K562 (cell line): ENCODE measurements around the gene ACCSL. TPM values are rescaled to one million over a fixed set of nuclear protein-coding genes. Genes with fewer than 3 reads are reported as not detected.

Experiments
- ATAC-seq: fragments of 200-7000 bp; cut with Tn5 transposase; 3 replicates; pipeline ENCODE4 v1.9.1; 2020; ENCODE audit warnings: moderate library complexity
- BruUV-seq: library from RNA; stranded (reverse); fragments of 400-500 nt; replicated peaks from 2 replicates; lab custom pipeline; 2021; lab: Mats Ljungman, UMichigan
- CTCF ChIA-PET: fragments of 300-600 bp; formaldehyde crosslinking; extraction: SDS; loops from one replicate; lab custom pipeline; 2021; ENCODE audit warnings: low intra/inter-chr PET ratio; lab: Yijun Ruan, JAX
- POLR2A ChIA-PET: fragments of 300-600, 350-650 bp; sonication (Branson Sonifier 250); formaldehyde crosslinking; extraction: SDS; loops from one replicate; lab custom pipeline; 2021; ENCODE audit warnings: antibody characterized with exemption, inconsistent platforms; lab: Yijun Ruan, JAX
- DNase-seq, 4 experiments: peaks; one replicate each; pipeline versions ENCODE4 v3.0.0 to v3.0.0-alpha.2; 2011 to 2018; ENCODE audit warnings: low spot score in 3 of 4, mixed read lengths in 3 of 4; ENCODE audit errors: extremely low read depth in 1 of 4
- FAIRE-seq: peaks from 2 replicates; lab custom pipeline; 2011; peaks lifted over from hg19 to GRCh38; lab: Jason Lieb, UNC
- H2AFZ ChIP-seq: 2 replicates; pipeline ENCODE4 v1.6.0; 2011; ENCODE audit warnings: low read depth, low read length, control low read depth, inconsistent platforms
- H3K27ac ChIP-seq: fragments of 200-600 bp; 3 replicates; pipeline ENCODE4 v1.8.0; 2011; ENCODE audit warnings: low read depth, mild to moderate bottlenecking, control low read depth, inconsistent platforms, low read length, moderate library complexity, mixed read lengths; ENCODE audit errors: extremely low read depth
- H3K27me3 ChIP-seq, 2 experiments: fragments of 300-600 bp in 1 of 2; 2 replicates in 1 of 2; 3 replicates in 1 of 2; pipeline versions ENCODE4 v1.6.0 to v1.8.0; 2011; ENCODE audit warnings: inconsistent platforms in 2 of 2, low read length in 2 of 2, mild to moderate bottlenecking in 1 of 2, mixed read lengths in 1 of 2, moderate library complexity in 1 of 2; ENCODE audit not compliant: control insufficient read depth in 2 of 2, insufficient read depth in 2 of 2
- H3K36me3 ChIP-seq: fragments of 300-600 bp; 3 replicates; pipeline ENCODE4 v1.8.0; 2011; ENCODE audit warnings: mild to moderate bottlenecking, low read length, inconsistent platforms; ENCODE audit not compliant: control insufficient read depth, insufficient read depth
- H3K4me1 ChIP-seq, 2 experiments: fragments of 200-600 bp in 1 of 2; replicated peaks in 1 of 2; 2 replicates in 1 of 2; 3 replicates in 1 of 2; pipeline versions ENCODE4 v1.5.1 to v1.8.0; 2011; ENCODE audit warnings: inconsistent platforms in 2 of 2, low read length in 2 of 2, mild to moderate bottlenecking in 1 of 2, mixed read lengths in 1 of 2, moderate library complexity in 1 of 2; ENCODE audit not compliant: control insufficient read depth in 2 of 2, insufficient read depth in 2 of 2
- H3K4me2 ChIP-seq: 2 replicates; pipeline ENCODE4 v1.6.1; 2011; ENCODE audit warnings: low read length, control low read depth, inconsistent platforms, mixed read lengths; ENCODE audit not compliant: insufficient read depth
- H3K4me3 ChIP-seq: fragments of 200-600 bp; sonication (generic), shearing (Covaris generic); 2 replicates; pipeline ENCODE4 v1.5.1; 2016; ENCODE audit warnings: control low read depth, inconsistent platforms
- H3K79me2 ChIP-seq: fragments of 200-600 bp; 3 replicates; pipeline ENCODE4 v1.8.0; 2011; ENCODE audit warnings: low read length, inconsistent platforms; ENCODE audit not compliant: control insufficient read depth, insufficient read depth
- H3K9ac ChIP-seq, 2 experiments: 2 replicates each; pipeline versions ENCODE4 v1.6.0 to v1.6.1; 2011; ENCODE audit warnings: low read depth in 2 of 2, low read length in 2 of 2, control low read depth in 1 of 2, inconsistent platforms in 1 of 2, mild to moderate bottlenecking in 1 of 2, mixed read lengths in 1 of 2; ENCODE audit not compliant: insufficient read depth in 1 of 2
- H3K9me1 ChIP-seq: one replicate; pipeline ENCODE4 v1.6.0; 2011; ENCODE audit warnings: inconsistent platforms, mild to moderate bottlenecking, low read length, moderate library complexity; ENCODE audit not compliant: control insufficient read depth, insufficient read depth
- H3K9me3 ChIP-seq: replicated peaks from 2 replicates; pipeline ENCODE4 v1.5.1; 2011; ENCODE audit warnings: low read depth, low read length, inconsistent platforms; ENCODE audit not compliant: control insufficient read depth, insufficient read depth
- H4K20me1 ChIP-seq: replicated peaks from 2 replicates; pipeline ENCODE4 v1.6.1; 2011; ENCODE audit warnings: low read length, inconsistent platforms, mixed read lengths; ENCODE audit not compliant: control insufficient read depth, insufficient read depth
- CAMTA2 ChIP-seq: fragments of 250-450 bp; sonication (Bioruptor Pico); conservative IDR thresholded peaks from 2 replicates; pipeline ENCODE4 v1.5.1; 2022
- SRSF9 ChIP-seq: fragments of 200-400 bp; formaldehyde crosslinking; IDR thresholded peaks from 2 replicates; pipeline ENCODE4 v1.6.1; 2017; ENCODE audit warnings: low read depth, low read length, borderline replicate concordance
- WGBS: fragments of 100-300 bp; shearing (Covaris generic); methylation state at CpG from one replicate; pipeline ENCODE4 v1.1.6; 2016; ENCODE audit warnings: low coverage, mixed read lengths; ENCODE audit not compliant: insufficient coverage; ENCODE audit errors: missing lambda C conversion rate; 5-methylcytosine and 5-hydroxymethylcytosine counted together
- in situ Hi-C: fragments of 300-500 bp; cut with MboI; formaldehyde crosslinking; loops from 4 replicates; pipeline ENCODE4 v1.15.0; 2018; ENCODE audit warnings: inconsistent platforms, mixed read lengths
- intact Hi-C: fragments of 100-400 bp; cut with micrococcal nuclease; formaldehyde crosslinking; loops from 2 replicates; pipeline ENCODE4 v1.14.2; 2022
- polyA plus RNA-seq, 8 experiments: library from polyadenylated mRNA; depleted of rRNA in 4 of 8; stranded (reverse) in 5 of 8; unstranded in 3 of 8; fragments of >200 nt; fragmentation: Nextera tagmentation in 2 of 8; fragmentation: Illumina TruSeq in 1 of 8; extraction: Ambion mirVana in 2 of 8; extraction: Trizol in 1 of 8; gene quantifications; 2 replicates each; pipeline versions ENCODE4 v1.2.1 to v1.2.3, GENCODE V29; 2011 to 2014; ENCODE audit warnings: inconsistent platforms in 1 of 8, missing spikeins in 1 of 8
- total RNA-seq, 7 experiments: library from RNA; depleted of rRNA in 6 of 7; stranded (reverse); fragments of >200 nt in 6 of 7; fragmentation: Illumina TruSeq in 2 of 7; extraction: Trizol in 2 of 7; gene quantifications; 2 replicates each; pipeline versions ENCODE4 v1.2.1 to v1.2.3, GENCODE V29; 2011 to 2021; ENCODE audit warnings: low replicate concordance in 1 of 7

ACCSL gene
- total and polyA plus RNA-seq, 9 of the 15 experiments (the other 6 are each of a cell fraction or from before 2014, with no cell fraction given), result not detected

- CTCF ChIA-PET, result no interaction called here
These were observed 60.5 kb downstream of the ACCSL start for GRCh38 chr11:44108260-44108659.

More at GRCh38 chr11:44108260-44108659, 60.5 kb downstream of the ACCSL start:
- ATAC-seq, result no peak
- H4K20me1 ChIP-seq, result no peaks in the 10 kb centered on the region
- POLR2A ChIA-PET, result no interaction called here
- peaks cover 6% of the 10 kb centered on the region; the same call in 1 of the 3 replicates for H3K79me2 ChIP-seq
- H3K9ac ChIP-seq, result no peak overlapping the region; a peak in 1 of 4 replicates
- in situ Hi-C loops (no loop called here), intact Hi-C loops (no loop called here)
- no peak overlapping the region for H3K4me3 ChIP-seq
- no TSS peak for BruUV-seq
- H3K4me1 ChIP-seq, result no peaks in the 10 kb centered on the region
- H3K27ac ChIP-seq, result no peak overlapping the region
- 69% methylated on average over 6 of the region's 6 CpGs for WGBS
- TF ChIP-seq CAMTA2 (CRISPR knock-in tag) (no peak), SRSF9 (no peak)
- TF ChIP-seq, all 486 proteins: peak for 0
- FAIRE-seq (no peak), DNase-seq (no peak)
- Histone ChIP-seq H3K36me3 (peaks cover 59% of the 10 kb centered on the region), H3K27me3 (no peaks in the 10 kb centered on the region), H3K9me3 (no peaks in the 10 kb centered on the region), H3K9me1 (peaks cover 3% of the 10 kb centered on the region), H3K4me2 (no peak overlapping the region), H2AFZ (no peak overlapping the region)

Other genes with a start within 250 kb of the ACCSL start
- 37.6 and 38.6 TPM in 2 replicates for gene ALKBH3, start 167.2 kb upstream of the ACCSL start, total RNA-seq (2014; rRNA removed)
- gene ALKBH3, start 167.2 kb upstream of the ACCSL start, total RNA-seq (2014; rRNA removed; fragmentation: Illumina TruSeq; extraction: Trizol), result 42.5 TPM in 2 replicates
- gene ALKBH3, start 167.2 kb upstream of the ACCSL start, total RNA-seq (2015; rRNA removed; fragmentation: Illumina TruSeq; extraction: Trizol), result 42.2 and 42.9 TPM in 2 replicates
- 33.1 and 37.9 TPM in 2 replicates for gene ALKBH3, start 167.2 kb upstream of the ACCSL start, total RNA-seq (2021)
- gene ALKBH3, start 167.2 kb upstream of the ACCSL start, polyA plus RNA-seq (2011; rRNA removed), result 25.5 and 30.0 TPM in 2 replicates
- 45.1 and 49.9 TPM in 2 replicates for gene ALKBH3, start 167.2 kb upstream of the ACCSL start, polyA plus RNA-seq (2014; fragmentation: Illumina TruSeq; extraction: Trizol)
- 10 to 100 TPM; 16.0 to 25.0 TPM for gene ALKBH3, start 167.2 kb upstream of the ACCSL start, polyA plus RNA-seq (2014; fragmentation: Nextera tagmentation; extraction: Ambion mirVana)
- gene ALKBH3, start 167.2 kb upstream of the ACCSL start, polyA plus RNA-seq (2014; rRNA removed), result 24.3 and 36.5 TPM in 2 replicates
- gene C11orf96, start 105.3 kb upstream of the ACCSL start, total RNA-seq (2014; rRNA removed), result 6.8 and 9.6 TPM in 2 replicates
- gene C11orf96, start 105.3 kb upstream of the ACCSL start, total RNA-seq (2014; rRNA removed; fragmentation: Illumina TruSeq; extraction: Trizol), result 0.26 and 0.40 TPM in 2 replicates
- gene C11orf96, start 105.3 kb upstream of the ACCSL start, total RNA-seq (2015; rRNA removed; fragmentation: Illumina TruSeq; extraction: Trizol), result 0.83 and 0.90 TPM in 2 replicates
- gene C11orf96, start 105.3 kb upstream of the ACCSL start, total RNA-seq (2021), result 7.7 and 8.5 TPM in 2 replicates
- gene C11orf96, start 105.3 kb upstream of the ACCSL start, polyA plus RNA-seq (2011; rRNA removed), result 1.2 and 2.0 TPM in 2 replicates
- gene C11orf96, start 105.3 kb upstream of the ACCSL start, polyA plus RNA-seq (2014; fragmentation: Illumina TruSeq; extraction: Trizol), result 0.16 and 0.73 TPM in 2 replicates
- under 1 TPM; 0.08 to 0.14 TPM for gene C11orf96, start 105.3 kb upstream of the ACCSL start, polyA plus RNA-seq (2014; fragmentation: Nextera tagmentation; extraction: Ambion mirVana)
- gene C11orf96, start 105.3 kb upstream of the ACCSL start, polyA plus RNA-seq (2014; rRNA removed), result 6.6 and 10.8 TPM in 2 replicates
- 14.8 and 16.3 TPM in 2 replicates for gene ACCS, start 18.3 kb downstream of the ACCSL start, total RNA-seq (2014; rRNA removed)
- 11.3 and 11.8 TPM in 2 replicates for gene ACCS, start 18.3 kb downstream of the ACCSL start, total RNA-seq (2014; rRNA removed; fragmentation: Illumina TruSeq; extraction: Trizol)
- 10.1 and 10.7 TPM in 2 replicates for gene ACCS, start 18.3 kb downstream of the ACCSL start, total RNA-seq (2015; rRNA removed; fragmentation: Illumina TruSeq; extraction: Trizol)
- gene ACCS, start 18.3 kb downstream of the ACCSL start, total RNA-seq (2021), result 19.5 and 21.1 TPM in 2 replicates
- gene ACCS, start 18.3 kb downstream of the ACCSL start, polyA plus RNA-seq (2011; rRNA removed), result 19.8 and 27.9 TPM in 2 replicates
- gene ACCS, start 18.3 kb downstream of the ACCSL start, polyA plus RNA-seq (2014; fragmentation: Illumina TruSeq; extraction: Trizol), result 18.0 and 20.2 TPM in 2 replicates
- 1 to 10 TPM; 4.2 to 6.3 TPM for gene ACCS, start 18.3 kb downstream of the ACCSL start, polyA plus RNA-seq (2014; fragmentation: Nextera tagmentation; extraction: Ambion mirVana)
- 25.9 and 29.9 TPM in 2 replicates for gene ACCS, start 18.3 kb downstream of the ACCSL start, polyA plus RNA-seq (2014; rRNA removed)
- 38.8 and 39.5 TPM in 2 replicates for gene EXT2, start 47.7 kb downstream of the ACCSL start, total RNA-seq (2014; rRNA removed)
- 34.0 and 37.5 TPM in 2 replicates for gene EXT2, start 47.7 kb downstream of the ACCSL start, total RNA-seq (2014; rRNA removed; fragmentation: Illumina TruSeq; extraction: Trizol)
- gene EXT2, start 47.7 kb downstream of the ACCSL start, total RNA-seq (2015; rRNA removed; fragmentation: Illumina TruSeq; extraction: Trizol), result 38.5 and 40.9 TPM in 2 replicates
- gene EXT2, start 47.7 kb downstream of the ACCSL start, total RNA-seq (2021), result 43.1 and 43.2 TPM in 2 replicates
- 49.2 and 52.1 TPM in 2 replicates for gene EXT2, start 47.7 kb downstream of the ACCSL start, polyA plus RNA-seq (2011; rRNA removed)
- gene EXT2, start 47.7 kb downstream of the ACCSL start, polyA plus RNA-seq (2014; fragmentation: Illumina TruSeq; extraction: Trizol), result 35.0 and 38.1 TPM in 2 replicates
- 10 to 100 TPM in 1 of 2 experiments, 1 to 10 TPM in 1; 7.5 to 13.1 TPM for gene EXT2, start 47.7 kb downstream of the ACCSL start, polyA plus RNA-seq (2014; fragmentation: Nextera tagmentation; extraction: Ambion mirVana)
- 36.9 and 38.4 TPM in 2 replicates for gene EXT2, start 47.7 kb downstream of the ACCSL start, polyA plus RNA-seq (2014; rRNA removed)